HepG2 (cell line): ENCODE measurements around the gene CACNA2D3. TPM values are rescaled to one million over a fixed set of nuclear protein-coding genes. Genes with fewer than 3 reads are reported as not detected.

Experiments
- ATAC-seq: fragments of 200-7000 bp; cut with Tn5 transposase; 3 replicates; pipeline ENCODE4 v1.9.1; 2020; ENCODE audit warnings: mild to moderate bottlenecking, moderate library complexity
- BruUV-seq: library from RNA; stranded (reverse); fragments of 400-500 nt; replicated peaks from 2 replicates; lab custom pipeline; 2021; lab: Mats Ljungman, UMichigan
- CTCF ChIA-PET: fragments of 300-600 bp; formaldehyde crosslinking; extraction: SDS; loops from one replicate; lab custom pipeline; 2021; ENCODE audit warnings: low total read pairs, inconsistent platforms, low intra/inter-chr PET ratio; lab: Yijun Ruan, JAX
- POLR2A ChIA-PET: fragments of 350-600 bp; sonication (Branson Sonifier 250); formaldehyde crosslinking; loops from one replicate; lab custom pipeline; 2020; ENCODE audit warnings: antibody characterized with exemption, inconsistent platforms; lab: Yijun Ruan, JAX
- DNase-seq: peaks from one replicate; pipeline ENCODE4 v3.0.0-alpha.2; 2015; ENCODE audit warnings: low spot score
- FAIRE-seq: peaks from 3 replicates; lab custom pipeline; 2011; peaks lifted over from hg19 to GRCh38; lab: Jason Lieb, UNC
- H2AFZ ChIP-seq: one replicate; pipeline ENCODE4 v1.6.1; 2011; ENCODE audit warnings: low read length, inconsistent platforms
- H3K27ac ChIP-seq: fragments of 300-600 bp; 3 replicates; pipeline ENCODE4 v1.8.0; 2011; ENCODE audit warnings: mixed run types, mild to moderate bottlenecking, mixed read lengths, low read length, inconsistent platforms; ENCODE audit not compliant: insufficient read depth; ENCODE audit errors: extremely low read length
- H3K27me3 ChIP-seq, 2 experiments: fragments of 200-600 bp in 1 of 2; 2 replicates in 1 of 2; 3 replicates in 1 of 2; pipeline versions ENCODE4 v1.6.0 to v1.8.0; 2011; ENCODE audit warnings: low read length in 2 of 2, mild to moderate bottlenecking in 2 of 2, moderate library complexity in 2 of 2, inconsistent platforms in 1 of 2; ENCODE audit not compliant: insufficient read depth in 2 of 2, control insufficient read depth in 1 of 2
- H3K36me3 ChIP-seq, 2 experiments: fragments of 200-600 bp in 1 of 2; replicated peaks in 1 of 2; 2 replicates in 1 of 2; 3 replicates in 1 of 2; pipeline versions ENCODE4 v1.5.1 to v1.8.0; 2011; ENCODE audit warnings: low read length in 2 of 2, inconsistent platforms in 1 of 2; ENCODE audit not compliant: insufficient read depth in 2 of 2, control insufficient read depth in 1 of 2
- H3K4me1 ChIP-seq: 2 replicates; pipeline ENCODE4 v1.5.1; 2012; ENCODE audit warnings: low read length, inconsistent platforms; ENCODE audit not compliant: insufficient read depth
- H3K4me2 ChIP-seq: 2 replicates; pipeline ENCODE4 v1.6.0; 2011; ENCODE audit warnings: low read depth, low read length, inconsistent platforms
- H3K4me3 ChIP-seq, 3 experiments: fragments of 200-600 bp in 1 of 3; sonication (generic), shearing (Covaris generic) in 1 of 3; replicated peaks in 1 of 3; 2 replicates each; pipeline ENCODE4 v1.5.1; 2011 to 2016; ENCODE audit warnings: low read length in 3 of 3, inconsistent platforms in 2 of 3, low read depth in 2 of 3, mild to moderate bottlenecking in 2 of 3, control low read depth in 1 of 3, mixed read lengths in 1 of 3; ENCODE audit not compliant: insufficient read depth in 1 of 3
- H3K79me2 ChIP-seq: one replicate; pipeline ENCODE4 v1.6.1; 2011; ENCODE audit warnings: low read length, inconsistent platforms; ENCODE audit not compliant: insufficient read depth
- H3K9ac ChIP-seq: 2 replicates; pipeline ENCODE4 v1.6.0; 2011; ENCODE audit warnings: mild to moderate bottlenecking, low read depth, low read length, inconsistent platforms; ENCODE audit not compliant: insufficient read depth
- H3K9me3 ChIP-seq: 2 replicates; pipeline ENCODE4 v1.5.1; 2012; ENCODE audit warnings: mild to moderate bottlenecking, low read length
- H4K20me1 ChIP-seq: 2 replicates; pipeline ENCODE4 v1.6.0; 2011; ENCODE audit warnings: inconsistent platforms, mild to moderate bottlenecking, low read length, moderate library complexity; ENCODE audit not compliant: insufficient read depth
- ARNT ChIP-seq: fragments of 450-650 bp; IDR thresholded peaks from 2 replicates; pipeline ENCODE4 v1.6.1; 2017
- CBFB ChIP-seq: sonication (generic); formaldehyde crosslinking; IDR thresholded peaks from 2 replicates; pipeline ENCODE4 v1.4.0; 2020; ENCODE audit warnings: missing genetic modification reagents
- CENPBD1 ChIP-seq: sonication (generic); formaldehyde crosslinking; IDR thresholded peaks from 2 replicates; pipeline ENCODE4 v1.8.0; 2022; ENCODE audit warnings: missing genetic modification reagents, low read depth, mild to moderate bottlenecking, borderline replicate concordance
- ELF3 ChIP-seq: IDR thresholded peaks from 2 replicates; pipeline ENCODE4 v1.6.1; 2016; ENCODE audit warnings: missing genetic modification reagents, missing compliant biosample characterization
- MIXL1 ChIP-seq: IDR thresholded peaks from 2 replicates; pipeline ENCODE4 v1.6.1; 2016
- NFE2 ChIP-seq: sonication (generic); formaldehyde crosslinking; IDR thresholded peaks from 2 replicates; pipeline ENCODE4 v1.4.0; 2020; ENCODE audit warnings: missing genetic modification reagents
- NONO ChIP-seq, 2 experiments: fragments of 450-650 bp in 1 of 2; sonication (generic) in 1 of 2; formaldehyde crosslinking in 1 of 2; IDR thresholded peaks in 1 of 2; conservative IDR thresholded peaks in 1 of 2; 2 replicates each; pipeline versions ENCODE4 v1.6.1 to v1.8.0; 2017 to 2022; ENCODE audit warnings: mild to moderate bottlenecking in 1 of 2, missing genetic modification reagents in 1 of 2, moderate library complexity in 1 of 2
- RAD21 ChIP-seq: fragments of 450-650 bp; formaldehyde crosslinking; IDR thresholded peaks from 2 replicates; pipeline ENCODE4 v1.5.0; 2020; ENCODE audit warnings: mild to moderate bottlenecking
- SOX13 ChIP-seq, 3 experiments: fragments of 450-650 bp in 1 of 3; sonication (generic) in 1 of 3; formaldehyde crosslinking in 1 of 3; IDR thresholded peaks in 2 of 3; conservative IDR thresholded peaks in 1 of 3; 2 replicates each; pipeline versions ENCODE4 v1.5.0 to v1.6.1; 2016 to 2020; ENCODE audit warnings: antibody characterized with exemption in 1 of 3, mild to moderate bottlenecking in 1 of 3, missing compliant biosample characterization in 1 of 3, missing genetic modification reagents in 1 of 3, moderate library complexity in 1 of 3
- TCF7L2 ChIP-seq: IDR thresholded peaks from 2 replicates; pipeline ENCODE4 v1.6.1; 2011; ENCODE audit warnings: mild to moderate bottlenecking, low read depth, low read length, moderate library complexity
- THRA ChIP-seq: sonication (generic); formaldehyde crosslinking; IDR thresholded peaks from 2 replicates; pipeline ENCODE4 v1.4.0; 2020; ENCODE audit warnings: missing genetic modification reagents, borderline replicate concordance
- ZC3H4 ChIP-seq: sonication (generic); formaldehyde crosslinking; IDR thresholded peaks from 2 replicates; pipeline ENCODE4 v1.4.0; 2020; ENCODE audit warnings: missing genetic modification reagents, borderline replicate concordance
- ZFP1 ChIP-seq: IDR thresholded peaks from 2 replicates; pipeline ENCODE4 v1.6.1; 2016
- ZNF567 ChIP-seq: sonication (generic); formaldehyde crosslinking; IDR thresholded peaks from 2 replicates; pipeline ENCODE4 v1.8.1; 2023; ENCODE audit warnings: mild to moderate bottlenecking, missing genetic modification reagents, borderline replicate concordance
- ZNF619 ChIP-seq: sonication (generic); formaldehyde crosslinking; IDR thresholded peaks from 2 replicates; pipeline ENCODE4 v1.4.0; 2020; ENCODE audit warnings: mild to moderate bottlenecking, missing genetic modification reagents
- ZNF761 ChIP-seq: sonication (generic); formaldehyde crosslinking; conservative IDR thresholded peaks from 2 replicates; pipeline ENCODE4 v1.4.0; 2020; ENCODE audit warnings: mild to moderate bottlenecking, missing genetic modification reagents
- WGBS: methylation state at CpG from one replicate; pipeline ENCODE4 v1.1.6; 2017; ENCODE audit warnings: low lambda C conversion rate; 5-methylcytosine and 5-hydroxymethylcytosine counted together
- in situ Hi-C: cut with HindIII; loops from 2 replicates; pipeline ENCODE4 v1.10.0; 2017; ENCODE audit warnings: low pct_unique_long_range_greater_than_20kb; ENCODE audit not compliant: extremely low pct_ligation_motif_present
- intact Hi-C: fragments of 100-400 bp; cut with micrococcal nuclease; formaldehyde crosslinking; loops from one replicate; pipeline ENCODE4 v1.10.0; 2022; ENCODE audit not compliant: unreplicated experiment
- polyA plus RNA-seq, 8 experiments: library from polyadenylated mRNA; depleted of rRNA in 3 of 8; stranded (reverse) in 7 of 8; unstranded in 1 of 8; fragments of >200 nt; fragmentation: Illumina TruSeq in 4 of 8; extraction: Trizol in 4 of 8; gene quantifications; 2 replicates each; pipeline versions ENCODE4 v1.2.1 to v1.2.3, GENCODE V29; 2011 to 2016; ENCODE audit warnings: low read depth in 4 of 8, missing spikeins in 1 of 8, mixed read lengths in 1 of 8; ENCODE audit not compliant: insufficient read depth in 1 of 8
- total RNA-seq, 5 experiments: library from RNA; depleted of rRNA; stranded (reverse); fragments of >200 nt; fragmentation: Illumina TruSeq; extraction: Trizol; gene quantifications; 2 replicates each; pipeline ENCODE4 v1.2.3, GENCODE V29; 2016; ENCODE audit warnings: low read depth in 1 of 5

CACNA2D3 gene
- total and polyA plus RNA-seq, 2 of the 13 experiments (the other 11 are each of a cell fraction or from before 2014, with no cell fraction given) = not detected

- 0 out of 5 replicates have a peak, but pooled peaks cover 0 to 4% of the 10 kb centered on the region in 2 experiments for H3K27me3 ChIP-seq
- no peaks in the 10 kb centered on the region for H3K9me3 ChIP-seq
- intact Hi-C loops (no loop called here), in situ Hi-C loops (no loop called here)
- no peaks in the 10 kb centered on the region for H3K4me1 ChIP-seq
- no peak overlapping the region for H3K4me3 ChIP-seq
- TF ChIP-seq TCF7L2 (no peak), ZFP1 (no peak), CENPBD1 (CRISPR knock-in tag) (no peak), MIXL1 (CRISPR knock-in tag) (no peak), ZNF761 (no peak), THRA (CRISPR knock-in tag) (no peak), NFE2 (CRISPR knock-in tag) (no peak), RAD21 (CRISPR knock-in tag) (no peak), NONO (IDR thresholded peaks at IDR 0.05) (no peak), NONO (CRISPR knock-in tag; conservative IDR thresholded peaks at IDR 0.05) (no peak), ARNT (no peak), SOX13 (IDR thresholded peaks at IDR 0.05) (no peak), SOX13 (CRISPR knock-in tag; conservative IDR thresholded peaks at IDR 0.05 in 1 of 2, IDR thresholded peaks at IDR 0.05 in 1 of 2) (no peak), ELF3 (CRISPR knock-in tag) (no peak), CBFB (no peak), ZC3H4 (CRISPR knock-in tag) (no peak), ZNF567 (CRISPR knock-in tag) (no peak), ZNF619 (no peak)
- ATAC-seq = no peak
- no peak for FAIRE-seq
- POLR2A ChIA-PET = no interaction called here
- H3K79me2 ChIP-seq = no peaks in the 10 kb centered on the region
- H4K20me1 ChIP-seq = no peaks in the 10 kb centered on the region
- BruUV-seq = no TSS peak
- no peaks in the 10 kb centered on the region for H3K36me3 ChIP-seq
- no peak overlapping the region for H3K27ac ChIP-seq
- H3K9ac ChIP-seq = no peak overlapping the region
- no peak for DNase-seq
- 3% methylated on average over 3 of the region's 3 CpGs for WGBS
- H2AFZ ChIP-seq = no peak overlapping the region
- no peak overlapping the region for H3K4me2 ChIP-seq
- CTCF ChIA-PET = no interaction called here
Observed at GRCh38 chr3:54150864-54151467, 28.6 kb downstream of the CACNA2D3 start.
